Panc1 (cell line): Measurements from ENCODE around the gene PITX1.

Experiments
- POLR2AphosphoS5 ChIP-seq: IDR thresholded peaks from 2 replicates; pipeline ENCODE4 v1.6.1; 2012; ENCODE audit warnings: mild to moderate bottlenecking, low read depth, low read length, moderate library complexity
- SIN3A ChIP-seq: IDR thresholded peaks from 2 replicates; pipeline ENCODE4 v1.6.1; 2012; ENCODE audit warnings: low read depth, mild to moderate bottlenecking, low read length, moderate library complexity, borderline replicate concordance; ENCODE audit not compliant: insufficient read depth
- TCF7L2 ChIP-seq: IDR thresholded peaks from 2 replicates; pipeline ENCODE4 v1.6.1; 2011; ENCODE audit warnings: mild to moderate bottlenecking, low read depth, low read length, inconsistent platforms
- TF ChIP-seq, protein P1 (sequence below): fragments of 450-650 bp; IDR thresholded peaks from 2 replicates; pipeline ENCODE4 v1.5.1; 2017; ENCODE audit warnings: mild to moderate bottlenecking
- TF ChIP-seq, protein P2 (sequence below), 2 experiments: IDR thresholded peaks; 2 replicates each; pipeline ENCODE4 v1.6.1; 2011 to 2012; ENCODE audit warnings: low read depth in 2 of 2, control low read depth in 1 of 2, low read length in 1 of 2, mild to moderate bottlenecking in 1 of 2, moderate library complexity in 1 of 2; ENCODE audit not compliant: insufficient read depth in 1 of 2

DNA sequence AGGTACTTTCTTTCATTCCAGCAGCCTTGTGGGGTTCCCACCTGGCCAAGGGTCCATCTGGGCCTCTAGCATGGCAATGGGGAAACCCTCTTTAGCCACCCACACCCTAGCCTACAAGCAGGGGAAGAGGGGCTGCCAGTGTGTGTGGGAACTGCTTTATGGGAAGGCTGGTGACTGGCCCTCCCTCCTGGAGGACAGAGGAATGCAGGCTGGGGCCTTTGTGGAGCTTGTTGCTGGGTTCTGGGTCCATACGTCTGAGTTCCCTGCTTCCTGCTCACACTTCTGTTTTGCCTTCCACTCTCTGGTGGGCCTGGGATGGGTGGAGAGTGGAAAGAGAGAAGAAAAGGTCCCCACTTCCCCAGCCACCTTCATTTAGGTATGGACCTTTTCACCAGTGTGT lies 14.9 kb upstream of the PITX1 start:
- TF ChIP-seq TCF7L2 = no peak
- TF ChIP-seq, protein P1, sequence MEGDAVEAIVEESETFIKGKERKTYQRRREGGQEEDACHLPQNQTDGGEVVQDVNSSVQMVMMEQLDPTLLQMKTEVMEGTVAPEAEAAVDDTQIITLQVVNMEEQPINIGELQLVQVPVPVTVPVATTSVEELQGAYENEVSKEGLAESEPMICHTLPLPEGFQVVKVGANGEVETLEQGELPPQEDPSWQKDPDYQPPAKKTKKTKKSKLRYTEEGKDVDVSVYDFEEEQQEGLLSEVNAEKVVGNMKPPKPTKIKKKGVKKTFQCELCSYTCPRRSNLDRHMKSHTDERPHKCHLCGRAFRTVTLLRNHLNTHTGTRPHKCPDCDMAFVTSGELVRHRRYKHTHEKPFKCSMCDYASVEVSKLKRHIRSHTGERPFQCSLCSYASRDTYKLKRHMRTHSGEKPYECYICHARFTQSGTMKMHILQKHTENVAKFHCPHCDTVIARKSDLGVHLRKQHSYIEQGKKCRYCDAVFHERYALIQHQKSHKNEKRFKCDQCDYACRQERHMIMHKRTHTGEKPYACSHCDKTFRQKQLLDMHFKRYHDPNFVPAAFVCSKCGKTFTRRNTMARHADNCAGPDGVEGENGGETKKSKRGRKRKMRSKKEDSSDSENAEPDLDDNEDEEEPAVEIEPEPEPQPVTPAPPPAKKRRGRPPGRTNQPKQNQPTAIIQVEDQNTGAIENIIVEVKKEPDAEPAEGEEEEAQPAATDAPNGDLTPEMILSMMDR = no peak
- TF ChIP-seq, protein P2, sequence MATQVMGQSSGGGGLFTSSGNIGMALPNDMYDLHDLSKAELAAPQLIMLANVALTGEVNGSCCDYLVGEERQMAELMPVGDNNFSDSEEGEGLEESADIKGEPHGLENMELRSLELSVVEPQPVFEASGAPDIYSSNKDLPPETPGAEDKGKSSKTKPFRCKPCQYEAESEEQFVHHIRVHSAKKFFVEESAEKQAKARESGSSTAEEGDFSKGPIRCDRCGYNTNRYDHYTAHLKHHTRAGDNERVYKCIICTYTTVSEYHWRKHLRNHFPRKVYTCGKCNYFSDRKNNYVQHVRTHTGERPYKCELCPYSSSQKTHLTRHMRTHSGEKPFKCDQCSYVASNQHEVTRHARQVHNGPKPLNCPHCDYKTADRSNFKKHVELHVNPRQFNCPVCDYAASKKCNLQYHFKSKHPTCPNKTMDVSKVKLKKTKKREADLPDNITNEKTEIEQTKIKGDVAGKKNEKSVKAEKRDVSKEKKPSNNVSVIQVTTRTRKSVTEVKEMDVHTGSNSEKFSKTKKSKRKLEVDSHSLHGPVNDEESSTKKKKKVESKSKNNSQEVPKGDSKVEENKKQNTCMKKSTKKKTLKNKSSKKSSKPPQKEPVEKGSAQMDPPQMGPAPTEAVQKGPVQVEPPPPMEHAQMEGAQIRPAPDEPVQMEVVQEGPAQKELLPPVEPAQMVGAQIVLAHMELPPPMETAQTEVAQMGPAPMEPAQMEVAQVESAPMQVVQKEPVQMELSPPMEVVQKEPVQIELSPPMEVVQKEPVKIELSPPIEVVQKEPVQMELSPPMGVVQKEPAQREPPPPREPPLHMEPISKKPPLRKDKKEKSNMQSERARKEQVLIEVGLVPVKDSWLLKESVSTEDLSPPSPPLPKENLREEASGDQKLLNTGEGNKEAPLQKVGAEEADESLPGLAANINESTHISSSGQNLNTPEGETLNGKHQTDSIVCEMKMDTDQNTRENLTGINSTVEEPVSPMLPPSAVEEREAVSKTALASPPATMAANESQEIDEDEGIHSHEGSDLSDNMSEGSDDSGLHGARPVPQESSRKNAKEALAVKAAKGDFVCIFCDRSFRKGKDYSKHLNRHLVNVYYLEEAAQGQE (IDR thresholded peaks at IDR 0.05; ENCODE audit: insufficient read depth in 1 of 2, low read depth in 2 of 2, low read length in 1 of 2) = no peak
- TF ChIP-seq POLR2AphosphoS5 = no peak
- TF ChIP-seq SIN3A = no peak
